Measurements from ENCODE around the gene MOB3B.

MOB3B gene

DNA sequence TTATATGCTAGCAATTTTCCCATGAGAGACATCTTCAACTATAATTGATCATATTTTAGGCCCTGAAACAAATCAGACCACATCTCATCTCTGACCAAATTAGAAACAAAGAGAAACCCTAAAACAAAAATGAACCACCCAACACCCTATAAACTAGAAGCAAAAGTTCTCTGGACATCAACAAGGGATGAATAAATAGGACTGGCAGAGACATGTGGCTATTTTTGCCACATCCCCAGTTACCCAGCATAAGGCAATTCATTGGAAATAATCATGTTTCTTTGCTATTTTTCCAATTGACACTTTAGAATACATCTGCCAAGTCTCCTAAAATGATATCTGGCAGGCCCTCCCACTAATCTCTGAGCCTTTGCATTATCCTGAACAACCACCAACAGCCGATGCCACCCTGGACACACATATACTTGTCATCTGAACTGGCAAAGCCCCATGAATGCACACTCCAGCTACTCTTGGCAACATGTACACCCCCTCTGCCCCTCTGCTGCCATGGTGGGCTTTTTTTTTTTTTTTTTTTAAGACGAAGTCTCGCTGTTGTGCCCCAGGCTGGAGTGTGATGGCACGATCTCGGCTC, 179.1 kb downstream of the MOB3B start:
- H3K27ac ChIP-seq (ENCODE audit: low read depth, low read length), result no peak overlapping the region
- no peak overlapping the region for H3K9ac ChIP-seq (ENCODE audit: low read depth in 1 of 2, low read length in 2 of 2)
- no peaks in the 10 kb centered on the region for H3K27me3 ChIP-seq (ENCODE audit: control insufficient read depth in 1 of 2, insufficient read depth in 2 of 2, low read length in 2 of 2)
- no peaks in the 10 kb centered on the region for H3K9me3 ChIP-seq (ENCODE audit: control insufficient read depth in 1 of 2, low read length in 2 of 2)
- peaks cover 18 to 24% of the 10 kb centered on the region in 2 donors for H3K4me1 ChIP-seq (ENCODE audit: control insufficient read depth in 1 of 2, insufficient read depth in 2 of 2, low read length in 2 of 2)
- peaks cover 0 to 4% of the 10 kb centered on the region in 2 donors for H3K36me3 ChIP-seq (ENCODE audit: control insufficient read depth in 1 of 2, insufficient read depth in 2 of 2, low read length in 2 of 2)
- H3K4me3 ChIP-seq (ENCODE audit: low read depth in 1 of 2, low read length in 2 of 2), result no peak overlapping the region

GRCh38 chr9:27349698-27350080, 179.9 kb downstream of the MOB3B start:
- Histone ChIP-seq H3K9me3 (ENCODE audit: control insufficient read depth in 1 of 2, low read length in 2 of 2) (no peaks in the 10 kb centered on the region), H3K4me3 (ENCODE audit: low read depth in 1 of 2, low read length in 2 of 2) (no peak overlapping the region), H3K27ac (ENCODE audit: low read depth, low read length) (no peak overlapping the region), H3K4me1 (ENCODE audit: control insufficient read depth in 1 of 2, insufficient read depth in 2 of 2, low read length in 2 of 2) (peaks cover 18 to 24% of the 10 kb centered on the region in 2 donors), H3K27me3 (ENCODE audit: control insufficient read depth in 1 of 2, insufficient read depth in 2 of 2, low read length in 2 of 2) (no peaks in the 10 kb centered on the region), H3K9ac (ENCODE audit: low read depth in 1 of 2, low read length in 2 of 2) (no peak overlapping the region), H3K36me3 (ENCODE audit: control insufficient read depth in 1 of 2, insufficient read depth in 2 of 2, low read length in 2 of 2) (peaks cover 0 to 4% of the 10 kb centered on the region in 2 donors)

DNA sequence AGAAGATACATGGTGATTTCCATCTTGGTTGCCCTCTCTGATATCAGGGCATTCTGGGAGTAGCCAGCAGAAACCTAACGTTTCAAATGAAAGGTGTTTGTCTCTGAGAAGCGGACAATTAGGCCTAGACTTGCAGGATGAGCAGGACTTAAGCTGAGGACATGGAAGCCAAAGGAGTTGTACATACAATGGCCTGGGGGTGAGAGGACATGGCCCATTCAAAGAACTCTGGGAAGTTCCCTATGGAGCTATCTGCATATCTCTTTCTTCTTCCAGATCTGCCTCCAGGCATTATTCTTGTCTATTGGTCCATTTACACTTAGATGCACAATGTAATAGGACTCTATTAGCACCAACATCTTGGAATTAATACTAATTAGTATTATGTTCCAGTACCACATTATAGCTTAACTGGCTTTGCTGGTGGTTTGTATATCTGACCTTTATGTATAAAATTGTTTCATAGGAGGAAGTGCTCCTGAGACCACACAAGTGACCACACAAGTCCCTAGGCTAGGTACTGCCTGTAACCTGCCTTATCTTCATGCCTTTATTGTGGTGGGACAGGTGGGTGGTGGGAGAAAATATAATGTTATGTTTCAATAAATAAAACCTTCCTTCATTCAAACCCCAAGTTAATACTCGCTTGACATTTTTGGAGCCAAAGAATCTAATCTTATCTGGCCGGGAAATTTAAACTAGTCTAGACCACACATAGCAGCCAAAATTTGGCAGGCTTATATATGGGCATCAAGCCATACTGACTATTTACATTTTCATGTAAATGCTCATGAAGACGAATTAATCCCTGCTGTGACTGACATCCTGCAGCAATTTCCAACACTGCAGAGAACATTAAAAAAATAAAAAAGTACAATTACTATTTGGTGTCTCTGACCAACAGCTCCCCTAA, 180.6 kb downstream of the MOB3B start:
- no peak overlapping the region for H3K4me3 ChIP-seq (ENCODE audit: low read depth in 1 of 2, low read length in 2 of 2)
- peaks cover 13 to 18% of the 10 kb centered on the region in 2 donors for H3K4me1 ChIP-seq (ENCODE audit: control insufficient read depth in 1 of 2, insufficient read depth in 2 of 2, low read length in 2 of 2)
- H3K36me3 ChIP-seq (ENCODE audit: control insufficient read depth in 1 of 2, insufficient read depth in 2 of 2, low read length in 2 of 2), result peaks cover 0 to 4% of the 10 kb centered on the region in 2 donors
- H3K27ac ChIP-seq (ENCODE audit: low read depth, low read length), result no peak overlapping the region
- no peaks in the 10 kb centered on the region for H3K27me3 ChIP-seq (ENCODE audit: control insufficient read depth in 1 of 2, insufficient read depth in 2 of 2, low read length in 2 of 2)
- no peaks in the 10 kb centered on the region for H3K9me3 ChIP-seq (ENCODE audit: control insufficient read depth in 1 of 2, low read length in 2 of 2)
- no peak overlapping the region for H3K9ac ChIP-seq (ENCODE audit: low read depth in 1 of 2, low read length in 2 of 2)

GRCh38 chr9:27347889-27348288, 181.7 kb downstream of the MOB3B start:
- Histone ChIP-seq H3K9ac (ENCODE audit: low read depth in 1 of 2, low read length in 2 of 2) (no peak overlapping the region), H3K4me1 (ENCODE audit: control insufficient read depth in 1 of 2, insufficient read depth in 2 of 2, low read length in 2 of 2) (peaks cover 1 to 6% of the 10 kb centered on the region in 2 donors), H3K4me3 (ENCODE audit: low read depth in 1 of 2, low read length in 2 of 2) (no peak overlapping the region), H3K27ac (ENCODE audit: low read depth, low read length) (no peak overlapping the region), H3K27me3 (ENCODE audit: control insufficient read depth in 1 of 2, insufficient read depth in 2 of 2, low read length in 2 of 2) (no peaks in the 10 kb centered on the region), H3K9me3 (ENCODE audit: control insufficient read depth in 1 of 2, low read length in 2 of 2) (no peaks in the 10 kb centered on the region), H3K36me3 (ENCODE audit: control insufficient read depth in 1 of 2, insufficient read depth in 2 of 2, low read length in 2 of 2) (peaks cover 0 to 4% of the 10 kb centered on the region in 2 donors)

DNA sequence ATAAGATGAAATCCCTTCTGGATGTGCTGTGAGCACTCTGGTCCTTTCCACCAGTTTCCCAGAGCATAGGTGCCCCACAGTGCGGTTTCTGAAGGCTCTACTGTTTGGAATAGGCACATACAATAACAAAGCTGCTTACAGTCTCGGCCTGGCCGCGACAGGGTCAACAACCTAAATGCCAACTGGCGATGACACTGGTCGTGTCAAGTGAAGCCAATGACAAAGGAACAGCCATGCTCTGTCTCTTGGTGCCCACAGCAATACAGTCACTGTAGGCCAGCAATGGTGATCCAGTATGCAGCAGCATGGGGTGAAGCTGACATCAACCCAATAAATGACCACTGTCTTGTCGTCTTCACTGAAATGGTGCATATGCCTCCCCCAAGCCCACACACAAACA, 184.8 kb downstream of the MOB3B start:
- Histone ChIP-seq H3K4me3 (ENCODE audit: low read depth in 1 of 2, low read length in 2 of 2) (no peak overlapping the region), H3K4me1 (ENCODE audit: control insufficient read depth in 1 of 2, insufficient read depth in 2 of 2, low read length in 2 of 2) (peaks cover 10 to 18% of the 10 kb centered on the region in 2 donors), H3K36me3 (ENCODE audit: control insufficient read depth in 1 of 2, insufficient read depth in 2 of 2, low read length in 2 of 2) (peaks cover 0 to 4% of the 10 kb centered on the region in 2 donors), H3K9ac (ENCODE audit: low read depth in 1 of 2, low read length in 2 of 2) (no peak overlapping the region), H3K27me3 (ENCODE audit: control insufficient read depth in 1 of 2, insufficient read depth in 2 of 2, low read length in 2 of 2) (no peaks in the 10 kb centered on the region), H3K27ac (ENCODE audit: low read depth, low read length) (no peak overlapping the region), H3K9me3 (ENCODE audit: control insufficient read depth in 1 of 2, low read length in 2 of 2) (no peaks in the 10 kb centered on the region)

- Histone ChIP-seq H3K27me3 (ENCODE audit: control insufficient read depth in 1 of 2, insufficient read depth in 2 of 2, low read length in 2 of 2) (no peaks in the 10 kb centered on the region), H3K9me3 (ENCODE audit: control insufficient read depth in 1 of 2, low read length in 2 of 2) (no peaks in the 10 kb centered on the region), H3K4me3 (ENCODE audit: low read depth in 1 of 2, low read length in 2 of 2) (no peak overlapping the region), H3K36me3 (ENCODE audit: control insufficient read depth in 1 of 2, insufficient read depth in 2 of 2, low read length in 2 of 2) (peaks cover 0 to 10% of the 10 kb centered on the region in 2 donors), H3K27ac (ENCODE audit: low read depth, low read length) (no peak overlapping the region), H3K4me1 (ENCODE audit: control insufficient read depth in 1 of 2, insufficient read depth in 2 of 2, low read length in 2 of 2) (peaks cover 39 to 42% of the 10 kb centered on the region in 2 donors), H3K9ac (ENCODE audit: low read depth in 1 of 2, low read length in 2 of 2) (no peak overlapping the region)
These were observed 187.9 kb downstream of the MOB3B start for GRCh38 chr9:27341545-27342294.

DNA sequence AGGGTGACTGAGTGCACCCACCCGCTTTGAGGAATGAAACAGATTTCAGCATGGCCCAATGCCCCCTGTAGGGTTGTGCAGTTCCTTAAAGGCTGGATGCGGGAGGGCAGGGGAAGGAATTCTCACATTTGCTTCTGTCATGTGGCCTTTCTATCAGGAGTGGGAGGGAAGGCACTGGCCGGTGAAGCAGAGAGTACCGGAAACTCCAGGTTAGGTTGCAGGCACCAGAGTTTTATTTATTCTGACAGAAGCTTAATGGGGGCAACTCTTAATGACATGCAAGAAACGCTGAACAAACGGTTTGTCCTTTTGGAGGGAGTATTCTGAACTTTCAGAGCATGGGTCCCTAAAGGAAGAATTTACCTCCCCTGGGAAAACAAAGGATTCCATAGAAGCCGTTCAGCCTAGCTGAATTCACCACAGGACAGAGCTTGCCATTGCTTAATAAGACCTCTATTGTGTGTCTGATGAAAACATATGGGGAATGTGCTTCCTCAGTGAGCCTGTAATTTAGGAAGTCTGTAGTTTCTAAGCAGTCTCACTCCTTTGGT, 188.6 kb downstream of the MOB3B start:
- H3K9me3 ChIP-seq (ENCODE audit: control insufficient read depth in 1 of 2, low read length in 2 of 2), result no peaks in the 10 kb centered on the region
- no peak overlapping the region for H3K9ac ChIP-seq (ENCODE audit: low read depth in 1 of 2, low read length in 2 of 2)
- H3K27me3 ChIP-seq (ENCODE audit: control insufficient read depth in 1 of 2, insufficient read depth in 2 of 2, low read length in 2 of 2), result no peaks in the 10 kb centered on the region
- peaks cover 39 to 42% of the 10 kb centered on the region in 2 donors for H3K4me1 ChIP-seq (ENCODE audit: control insufficient read depth in 1 of 2, insufficient read depth in 2 of 2, low read length in 2 of 2)
- H3K27ac ChIP-seq (ENCODE audit: low read depth, low read length), result no peak overlapping the region
- peaks cover 0 to 12% of the 10 kb centered on the region in 2 donors for H3K36me3 ChIP-seq (ENCODE audit: control insufficient read depth in 1 of 2, insufficient read depth in 2 of 2, low read length in 2 of 2)
- H3K4me3 ChIP-seq (ENCODE audit: low read depth in 1 of 2, low read length in 2 of 2), result no peak overlapping the region

DNA sequence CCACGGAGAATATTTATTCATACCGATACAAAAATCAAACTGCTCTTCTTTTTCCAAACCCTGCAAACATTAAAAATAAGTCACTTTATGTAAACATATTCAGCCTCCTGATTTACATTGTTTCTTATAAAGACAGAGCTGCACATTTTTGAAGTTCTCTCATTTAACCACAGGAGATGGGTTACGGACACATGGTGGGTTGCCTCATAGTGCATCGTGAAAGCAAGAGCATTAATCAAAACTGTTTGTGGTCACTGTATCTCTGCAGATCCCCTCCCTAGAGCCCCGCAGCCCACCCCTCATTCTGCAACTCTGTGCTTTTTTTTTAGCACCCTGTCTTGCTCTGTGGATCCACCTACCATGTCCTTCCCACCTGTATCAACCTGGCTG, 189.3 kb downstream of the MOB3B start:
- H3K4me1 ChIP-seq (ENCODE audit: control insufficient read depth in 1 of 2, insufficient read depth in 2 of 2, low read length in 2 of 2), result peaks cover 39 to 42% of the 10 kb centered on the region in 2 donors
- peaks cover 0 to 12% of the 10 kb centered on the region in 2 donors for H3K36me3 ChIP-seq (ENCODE audit: control insufficient read depth in 1 of 2, insufficient read depth in 2 of 2, low read length in 2 of 2)
- no peak overlapping the region for H3K27ac ChIP-seq (ENCODE audit: low read depth, low read length)
- H3K4me3 ChIP-seq (ENCODE audit: low read depth in 1 of 2, low read length in 2 of 2), result no peak overlapping the region
- H3K9ac ChIP-seq (ENCODE audit: low read depth in 1 of 2, low read length in 2 of 2), result no peak overlapping the region
- no peaks in the 10 kb centered on the region for H3K27me3 ChIP-seq (ENCODE audit: control insufficient read depth in 1 of 2, insufficient read depth in 2 of 2, low read length in 2 of 2)
- no peaks in the 10 kb centered on the region for H3K9me3 ChIP-seq (ENCODE audit: control insufficient read depth in 1 of 2, low read length in 2 of 2)

- H3K4me1 ChIP-seq (ENCODE audit: control insufficient read depth in 1 of 2, insufficient read depth in 2 of 2, low read length in 2 of 2), result peaks cover 39 to 42% of the 10 kb centered on the region in 2 donors
These were observed 189.8 kb downstream of the MOB3B start for GRCh38 chr9:27339661-27340284.

More at GRCh38 chr9:27339661-27340284, 189.8 kb downstream of the MOB3B start:
- no peaks in the 10 kb centered on the region for H3K9me3 ChIP-seq (ENCODE audit: control insufficient read depth in 1 of 2, low read length in 2 of 2)
- no peak overlapping the region for H3K27ac ChIP-seq (ENCODE audit: low read depth, low read length)
- H3K36me3 ChIP-seq (ENCODE audit: control insufficient read depth in 1 of 2, insufficient read depth in 2 of 2, low read length in 2 of 2), result peaks cover 0 to 12% of the 10 kb centered on the region in 2 donors
- H3K27me3 ChIP-seq (ENCODE audit: control insufficient read depth in 1 of 2, insufficient read depth in 2 of 2, low read length in 2 of 2), result no peaks in the 10 kb centered on the region
- H3K4me3 ChIP-seq (ENCODE audit: low read depth in 1 of 2, low read length in 2 of 2), result no peak overlapping the region
- no peak overlapping the region for H3K9ac ChIP-seq (ENCODE audit: low read depth in 1 of 2, low read length in 2 of 2)

Data from duodenal mucosa (tissue), 2 donors.